ENCODE data around the gene DPYD.

DNA sequence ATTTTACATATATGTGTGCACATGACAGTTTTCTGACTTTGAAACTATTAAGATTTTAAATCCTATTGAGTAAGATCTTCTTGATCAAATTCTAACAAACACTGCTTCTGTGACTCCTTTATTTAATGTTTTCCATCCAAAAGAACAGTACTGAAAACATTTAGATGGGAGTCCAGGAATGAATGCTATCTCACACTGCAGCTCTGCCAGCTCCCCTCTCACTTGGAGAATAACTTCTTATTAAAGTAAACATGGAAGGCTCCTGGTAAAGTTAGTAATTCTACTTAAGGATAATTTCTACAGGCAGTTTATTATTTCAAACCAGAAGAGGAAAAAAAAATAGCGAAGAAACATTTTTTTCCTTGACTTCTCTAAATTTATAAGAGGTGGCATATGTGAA, 349.1 kb downstream of the DPYD start:
- TF ChIP-seq POLR2AphosphoS5 (IDR thresholded peaks at IDR 0.05; ENCODE audit: low read depth, low read length) (no peak), POLR2A (IDR thresholded peaks at IDR 0.05; ENCODE audit: low read depth, low read length) (no peak), SPI1 (IDR thresholded peaks at IDR 0.05; ENCODE audit: low read depth, low read length) (no peak), TAF1 (IDR thresholded peaks at IDR 0.05; ENCODE audit: low read depth, low read length) (no peak), POU2F2 (IDR thresholded peaks at IDR 0.05; ENCODE audit: low read depth, low read length) (no peak), PAX5 (IDR thresholded peaks at IDR 0.05; ENCODE audit: insufficient read depth, low read length, severe bottlenecking) (no peak)
